Activated CD4-positive, alpha-beta memory T cell treated with anti-CD3 and anti-CD28 coated beads, Interleukin-2, amount 10 ng/mL, durations not matched to agents 7 days and 5 days (primary cell): ENCODE measurements around the gene POLR2E. TPM values are rescaled to one million over a fixed set of nuclear protein-coding genes. Genes with fewer than 3 reads are reported as not detected.
"Not testable (repeated sequence)": the region's sequence is repeated elsewhere in the genome, so short reads cannot be mapped to it uniquely, and the experiment has no call there.

ENCODE experiments used
- CTCF ChIA-PET: fragments of 350-600 bp; sonication (Branson Sonifier 250); formaldehyde crosslinking; loops from one replicate; lab custom pipeline; 2021; ENCODE audit warnings: antibody characterized with exemption, inconsistent platforms; lab: Charles Lee
- POLR2A ChIA-PET: fragments of 350-600 bp; sonication (Branson Sonifier 250); formaldehyde crosslinking; loops from one replicate; lab custom pipeline; 2021; ENCODE audit warnings: antibody characterized with exemption; lab: Charles Lee
- DNase-seq: peaks from one replicate; pipeline ENCODE4 v3.0.0-alpha.2; 2020
- H3K27ac Mint-ChIP-seq: one replicate; pipeline ENCODE4 v1.8.0; 2021; ENCODE audit warnings: mild to moderate bottlenecking, mixed read lengths
- H3K27me3 Mint-ChIP-seq: one replicate; pipeline ENCODE4 v1.8.0; 2021; ENCODE audit warnings: mixed read lengths
- H3K36me3 Mint-ChIP-seq: one replicate; pipeline ENCODE4 v1.8.0; 2021; ENCODE audit warnings: low read depth, mixed read lengths
- H3K4me1 Mint-ChIP-seq: one replicate; pipeline ENCODE4 v1.8.0; 2021; ENCODE audit warnings: mixed read lengths
- H3K4me3 Mint-ChIP-seq: one replicate; pipeline ENCODE4 v1.8.0; 2021; ENCODE audit warnings: mild to moderate bottlenecking, mixed read lengths
- H3K9me3 Mint-ChIP-seq: one replicate; pipeline ENCODE4 v1.8.0; 2021; ENCODE audit warnings: mixed read lengths
- total RNA-seq, 2 experiments: library from RNA; stranded (reverse); gene quantifications; one replicate each; pipeline ENCODE4 v1.2.3, GENCODE V29; 2021

POLR2E gene
- total RNA-seq, 2 experiments from 2014 or later: 116 to 120 TPM

DNA sequence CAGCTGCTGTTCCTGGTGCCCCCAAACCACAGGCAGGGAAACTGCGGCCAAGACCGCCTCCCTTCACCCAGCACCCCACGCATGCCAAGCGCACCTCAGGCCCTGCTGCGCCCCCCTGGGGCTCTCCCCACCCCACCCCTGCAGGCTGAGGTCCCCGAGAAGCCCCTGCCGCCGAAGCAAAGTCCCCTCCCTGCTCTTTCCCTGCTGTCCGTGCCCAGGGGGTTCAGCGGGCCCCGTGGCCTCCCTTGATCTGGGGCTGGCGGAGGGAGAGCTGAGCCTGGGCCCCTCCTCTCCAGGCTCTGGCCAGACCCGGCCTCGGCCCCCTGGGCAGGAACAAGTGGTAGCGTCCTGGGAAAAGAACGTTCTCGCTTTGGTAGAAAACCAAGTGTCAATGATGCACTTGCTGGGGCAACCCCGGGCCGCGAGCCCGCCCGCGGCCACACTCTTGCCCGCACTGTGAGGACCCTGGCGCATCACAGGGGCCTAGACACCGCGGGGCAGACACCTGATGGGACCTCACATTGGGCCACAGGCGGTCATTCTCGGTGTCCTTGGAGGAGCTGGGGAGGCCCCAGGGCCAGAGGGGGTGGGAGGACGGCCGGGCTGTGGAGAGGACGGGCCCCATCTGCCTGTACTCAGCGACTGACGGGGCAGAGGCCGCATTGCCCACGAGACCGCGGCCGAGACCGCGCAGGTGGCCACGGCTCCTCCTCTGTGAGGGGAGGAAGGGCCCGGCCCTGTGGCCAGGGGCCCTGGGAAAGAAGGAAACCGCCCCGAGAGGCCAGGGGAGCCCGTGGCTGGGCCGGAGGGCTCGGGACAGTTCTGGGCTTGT lies 37.6 kb upstream of the POLR2E start:
- Mint-ChIP-seq H3K27ac (peak overlapping the region; percentile 92), H3K4me1 (peaks cover 40% of the 10 kb centered on the region), H3K4me3 (peak overlapping the region; percentile 86), H3K9me3 (no peaks in the 10 kb centered on the region), H3K36me3 (peaks cover 8% of the 10 kb centered on the region), H3K27me3 (no peaks in the 10 kb centered on the region)
- DNase-seq: peak; percentile 40
- ChIA-PET POLR2A (interaction anchor here (0.6 to 3.4 kb wide), 18 partner anchors 17 to 336 kb away, joined by 3 to 32 read pairs (median 4); partner anchors contain the start of genes ARHGAP45, CIRBP, GPX4 and PTBP1), CTCF (interaction anchor here (1.1 kb wide), 1 partner anchor 62 kb away, joined by 8 read pairs; no protein-coding TSS in a partner anchor)

DNA sequence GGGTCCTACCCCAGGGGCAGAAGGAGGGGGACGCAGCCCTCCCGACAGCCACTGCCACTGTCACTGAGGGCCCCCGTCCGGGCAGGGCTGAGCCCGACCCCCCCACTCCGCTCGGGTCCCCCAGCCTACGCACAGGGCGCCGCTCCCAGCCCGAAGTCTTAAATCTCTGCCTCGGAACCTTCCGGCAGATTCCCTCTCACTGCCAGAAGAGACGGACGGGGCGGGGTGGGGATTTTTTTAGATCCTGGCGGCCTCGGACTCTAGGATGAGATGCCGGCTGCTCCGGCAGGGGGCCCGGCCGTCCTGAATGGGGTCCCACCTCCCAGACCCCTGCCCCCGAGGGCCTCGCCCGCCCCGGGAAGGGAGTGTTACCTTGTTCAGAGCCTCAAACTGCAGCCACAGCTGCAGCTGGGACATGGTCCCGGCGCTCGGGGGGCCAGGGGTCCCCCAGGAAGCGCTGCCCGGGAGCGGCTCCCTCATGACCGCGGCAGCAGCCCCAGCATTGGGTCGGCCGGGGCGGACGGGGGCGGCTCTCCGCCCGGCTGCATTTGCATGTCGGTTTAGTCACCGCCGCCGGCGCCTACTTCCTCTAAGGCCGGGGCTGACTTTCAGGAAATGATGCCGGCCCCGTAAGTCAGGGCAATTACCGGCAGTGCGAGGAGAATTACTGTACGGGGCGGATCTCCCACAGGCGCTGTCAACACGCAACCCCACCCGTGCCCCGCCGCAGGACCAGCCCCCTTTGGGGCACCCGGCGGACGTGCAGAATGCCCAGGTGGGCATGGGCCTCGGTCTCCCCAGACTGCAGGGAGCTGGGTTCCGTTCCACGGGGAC lies 36.8 kb upstream of the POLR2E start:
- no peaks in the 10 kb centered on the region for H3K27me3 Mint-ChIP-seq
- H3K9me3 Mint-ChIP-seq: no peaks in the 10 kb centered on the region
- H3K4me1 Mint-ChIP-seq: peaks cover 44% of the 10 kb centered on the region

DNA sequence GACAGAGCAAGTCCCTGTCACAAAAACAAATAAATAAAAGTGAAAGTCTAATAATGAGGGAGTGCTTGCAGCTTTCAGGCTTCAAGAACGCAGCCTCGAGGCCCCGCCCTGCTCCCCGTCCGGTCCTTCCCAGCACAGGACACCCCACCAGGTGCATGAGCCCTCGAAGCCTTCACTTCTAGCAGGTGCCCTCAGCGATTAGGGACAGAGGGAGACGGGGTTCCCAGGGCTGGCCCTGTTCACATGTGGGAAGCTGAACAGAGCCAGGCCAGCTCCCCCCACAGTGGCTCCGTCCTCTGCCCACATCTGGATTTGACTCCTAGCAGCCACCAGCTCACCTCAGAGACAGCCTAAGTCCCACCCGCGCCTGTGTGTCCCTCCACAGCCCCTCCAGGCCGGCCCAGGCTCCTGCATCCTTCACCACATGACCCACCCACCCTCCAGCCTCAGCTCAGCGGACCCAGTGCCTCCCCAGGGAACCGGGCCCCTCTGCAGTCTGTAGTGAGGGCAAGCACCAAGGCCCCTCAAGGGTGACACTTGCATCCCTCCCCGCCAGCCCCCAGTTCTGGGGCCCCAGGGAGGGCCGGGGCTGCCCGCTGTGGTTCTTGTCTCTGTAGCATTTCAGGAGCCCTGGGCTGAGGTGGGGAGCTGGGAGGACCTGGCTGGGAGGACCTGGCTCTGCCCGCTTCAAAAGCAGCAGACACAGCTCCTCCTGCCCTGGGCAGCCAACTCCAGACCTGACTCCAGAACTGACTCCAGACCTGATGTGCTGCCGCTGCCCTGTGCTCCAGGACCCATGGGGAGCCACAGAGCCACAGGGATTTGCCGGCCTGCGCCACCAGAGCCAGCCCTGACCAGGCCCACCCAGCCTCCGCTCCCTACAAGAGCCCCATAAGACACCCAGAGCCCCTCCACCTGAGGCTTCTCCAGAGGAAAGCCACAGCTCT lies 35.9 kb upstream of the POLR2E start:
- ChIA-PET POLR2A (interaction anchor here (0.6 to 3.4 kb wide), 30 partner anchors 9 to 334 kb away, joined by 3 to 32 read pairs (median 4); partner anchors contain the start of genes ARHGAP45, CBARP, CIRBP and GPX4), CTCF (interaction anchor here (0.8 to 1.9 kb wide), 6 partner anchors 18 to 135 kb away, joined by 3 to 8 read pairs (median 4); no protein-coding TSS in a partner anchor)
- H3K9me3 Mint-ChIP-seq: no peaks in the 10 kb centered on the region
- DNase-seq: peak; percentile 71
- peaks cover 20% of the 10 kb centered on the region for H3K36me3 Mint-ChIP-seq
- H3K4me1 Mint-ChIP-seq: peaks cover 45% of the 10 kb centered on the region
- H3K27ac Mint-ChIP-seq: peak overlapping the region; percentile 92
- H3K4me3 Mint-ChIP-seq: peak overlapping the region; percentile 86
- no peaks in the 10 kb centered on the region for H3K27me3 Mint-ChIP-seq

More for the DNA sequence above, 36.8 kb upstream of the POLR2E start:
- POLR2A ChIA-PET: interaction anchor here (0.8 to 3.4 kb wide), 23 partner anchors 16 to 207 kb away, joined by 3 to 32 read pairs (median 5); partner anchors contain the start of genes ARHGAP45, CIRBP, GPX4 and RNU6-2
- peak; percentile 92 for DNase-seq
- Mint-ChIP-seq H3K36me3 (peaks cover 15% of the 10 kb centered on the region), H3K4me3 (peak overlapping the region; percentile 86), H3K27ac (peak overlapping the region; percentile 92)
- CTCF ChIA-PET: interaction anchor here (0.8 to 1.9 kb wide), 5 partner anchors 61 to 134 kb away, joined by 3 to 8 read pairs (median 3); no protein-coding TSS in a partner anchor

DNA sequence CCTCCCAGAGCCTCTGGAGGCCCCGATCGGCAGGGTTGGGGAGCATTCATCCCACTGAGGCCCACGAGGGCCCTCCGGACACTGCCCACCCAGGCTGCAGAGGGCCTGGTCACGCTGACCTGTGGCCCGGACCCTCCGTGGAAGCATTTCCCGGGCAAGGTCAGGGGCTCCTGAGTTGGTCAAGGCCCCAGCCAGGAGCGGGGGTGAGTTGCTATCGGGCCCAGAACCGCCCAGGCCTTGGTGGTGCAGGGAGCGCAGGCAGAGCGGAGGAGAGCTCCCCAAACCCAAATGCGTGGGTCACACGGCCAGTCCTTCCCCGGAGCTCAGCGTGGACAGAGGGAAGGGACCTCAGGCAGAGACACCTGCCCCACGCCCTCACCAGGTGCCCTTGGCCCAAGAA lies 34.4 kb upstream of the POLR2E start:
- Mint-ChIP-seq H3K4me1 (peaks cover 46% of the 10 kb centered on the region), H3K27me3 (no peaks in the 10 kb centered on the region), H3K36me3 (peaks cover 29% of the 10 kb centered on the region), H3K9me3 (no peaks in the 10 kb centered on the region), H3K4me3 (peak overlapping the region; percentile 86), H3K27ac (no peak overlapping the region)
- ChIA-PET POLR2A (interaction anchor here (2.8 to 3.3 kb wide), 2 partner anchors 41 to 62 kb away, joined by 15 to 20 read pairs; partner anchors contain the start of gene ARHGAP45), CTCF (interaction anchor here (1.2 to 1.7 kb wide), 2 partner anchors 13 to 16 kb away, joined by 3 to 7 read pairs; no protein-coding TSS in a partner anchor)
- no peak for DNase-seq

DNA sequence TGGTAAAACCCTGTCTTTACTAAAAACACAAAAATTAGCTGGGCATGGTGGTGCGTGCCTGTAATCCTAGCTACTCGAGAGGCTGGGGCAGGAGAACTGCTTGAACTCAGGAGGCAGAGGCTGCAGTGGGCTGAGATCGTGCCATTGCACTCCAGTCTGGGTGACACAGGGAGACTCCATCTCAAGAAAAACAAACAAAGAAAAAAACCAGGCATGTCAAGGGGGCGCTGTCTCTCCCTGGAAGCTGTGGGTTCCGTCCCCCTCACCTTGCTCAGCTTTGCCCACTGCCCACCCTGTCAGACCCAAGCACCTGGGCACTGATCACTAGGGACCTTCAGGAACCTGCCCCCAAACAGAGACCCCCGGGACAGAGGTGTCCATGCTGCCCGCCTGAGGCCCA lies 33.9 kb upstream of the POLR2E start:
- CTCF ChIA-PET: interaction anchor here (1.0 to 1.2 kb wide), 2 partner anchors 13 to 16 kb away, joined by 3 to 4 read pairs; no protein-coding TSS in a partner anchor
- not testable (repeated sequence) for H3K4me3 Mint-ChIP-seq, DNase-seq, H3K27me3 Mint-ChIP-seq, H3K9me3 Mint-ChIP-seq
- Mint-ChIP-seq H3K4me1 (peaks cover 44% of the 10 kb centered on the region), H3K27ac (peak overlapping the region; percentile 44), H3K36me3 (peaks cover 30% of the 10 kb centered on the region)
- POLR2A ChIA-PET: interaction anchor here (3.3 kb wide), 1 partner anchor 62 kb away, joined by 20 read pairs; the partner anchor contains the start of gene ARHGAP45

DNA sequence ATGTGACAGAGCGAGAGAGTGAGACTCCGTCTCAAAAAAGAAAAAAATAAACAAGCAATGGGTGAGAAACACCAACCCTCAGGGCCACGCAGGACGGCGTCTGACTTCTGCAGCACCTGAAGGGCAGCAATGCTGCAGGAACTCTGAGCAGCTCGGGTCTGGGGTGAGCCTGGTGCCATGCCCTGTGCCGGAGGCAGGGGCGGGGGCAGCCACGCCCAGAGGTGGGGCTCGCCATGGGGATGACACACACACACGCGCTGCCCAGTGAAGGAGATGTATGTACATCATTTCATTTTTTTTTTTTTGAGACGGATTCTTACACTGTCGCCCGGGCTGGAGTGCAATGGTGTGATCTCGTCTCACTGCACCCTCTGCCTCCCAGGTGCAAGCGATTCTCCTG lies 32.9 kb upstream of the POLR2E start:
- ChIA-PET POLR2A (no interaction called here), CTCF (interaction anchor here (0.8 to 1.0 kb wide), 2 partner anchors 13 to 15 kb away, joined by 3 to 4 read pairs; no protein-coding TSS in a partner anchor)
- no peaks in the 10 kb centered on the region for H3K27me3 Mint-ChIP-seq
- no peak overlapping the region for H3K27ac Mint-ChIP-seq
- no peak for DNase-seq
- H3K4me1 Mint-ChIP-seq: peaks cover 39% of the 10 kb centered on the region
- H3K9me3 Mint-ChIP-seq: no peaks in the 10 kb centered on the region
- H3K36me3 Mint-ChIP-seq: peaks cover 29% of the 10 kb centered on the region
- no peak overlapping the region for H3K4me3 Mint-ChIP-seq

DNA sequence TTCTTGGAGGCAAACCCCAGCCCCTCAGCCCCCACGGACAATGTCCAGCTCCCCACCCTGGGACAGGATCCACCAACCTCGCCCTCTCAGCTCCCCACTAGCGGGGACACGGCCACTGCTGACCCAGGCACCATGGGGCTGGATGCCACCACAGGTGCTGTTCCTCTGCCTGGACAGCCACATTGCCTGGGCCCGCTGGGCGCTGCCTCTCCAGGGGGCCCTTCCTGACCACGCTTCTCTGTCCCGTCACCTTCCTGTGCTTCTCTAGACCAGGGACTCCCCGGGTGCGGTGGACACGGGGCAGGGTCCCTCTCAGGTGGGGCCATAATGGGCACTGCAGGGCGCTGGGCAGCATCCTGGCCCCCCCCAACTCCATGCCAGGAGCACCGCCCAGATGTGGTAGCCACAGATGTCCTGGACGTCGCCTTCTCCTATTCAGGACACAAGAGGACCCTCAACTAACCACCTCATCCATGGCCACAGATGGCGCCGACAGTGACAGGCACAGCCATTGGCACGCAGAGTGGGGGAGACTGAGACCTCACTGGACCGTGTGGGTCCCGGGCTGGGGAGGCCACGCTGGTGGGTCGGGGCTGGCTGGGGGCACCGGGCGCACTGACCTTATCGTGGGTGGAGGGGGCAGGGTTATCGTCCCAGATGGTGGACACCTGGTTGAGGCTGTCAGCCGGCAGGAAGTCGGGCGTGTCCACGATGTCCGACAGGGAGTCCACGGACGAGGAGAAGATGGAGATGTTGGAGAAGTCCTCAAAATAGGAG lies 32.0 kb upstream of the POLR2E start:
- H3K36me3 Mint-ChIP-seq: peaks cover 32% of the 10 kb centered on the region
- peaks cover 35% of the 10 kb centered on the region for H3K4me1 Mint-ChIP-seq
- POLR2A ChIA-PET: no interaction called here
- no peaks in the 10 kb centered on the region for H3K27me3 Mint-ChIP-seq
- DNase-seq: no peak
- no peaks in the 10 kb centered on the region for H3K9me3 Mint-ChIP-seq
- CTCF ChIA-PET: no interaction called here
- H3K27ac Mint-ChIP-seq: peak overlapping the region; percentile 47
- no peak overlapping the region for H3K4me3 Mint-ChIP-seq

DNA sequence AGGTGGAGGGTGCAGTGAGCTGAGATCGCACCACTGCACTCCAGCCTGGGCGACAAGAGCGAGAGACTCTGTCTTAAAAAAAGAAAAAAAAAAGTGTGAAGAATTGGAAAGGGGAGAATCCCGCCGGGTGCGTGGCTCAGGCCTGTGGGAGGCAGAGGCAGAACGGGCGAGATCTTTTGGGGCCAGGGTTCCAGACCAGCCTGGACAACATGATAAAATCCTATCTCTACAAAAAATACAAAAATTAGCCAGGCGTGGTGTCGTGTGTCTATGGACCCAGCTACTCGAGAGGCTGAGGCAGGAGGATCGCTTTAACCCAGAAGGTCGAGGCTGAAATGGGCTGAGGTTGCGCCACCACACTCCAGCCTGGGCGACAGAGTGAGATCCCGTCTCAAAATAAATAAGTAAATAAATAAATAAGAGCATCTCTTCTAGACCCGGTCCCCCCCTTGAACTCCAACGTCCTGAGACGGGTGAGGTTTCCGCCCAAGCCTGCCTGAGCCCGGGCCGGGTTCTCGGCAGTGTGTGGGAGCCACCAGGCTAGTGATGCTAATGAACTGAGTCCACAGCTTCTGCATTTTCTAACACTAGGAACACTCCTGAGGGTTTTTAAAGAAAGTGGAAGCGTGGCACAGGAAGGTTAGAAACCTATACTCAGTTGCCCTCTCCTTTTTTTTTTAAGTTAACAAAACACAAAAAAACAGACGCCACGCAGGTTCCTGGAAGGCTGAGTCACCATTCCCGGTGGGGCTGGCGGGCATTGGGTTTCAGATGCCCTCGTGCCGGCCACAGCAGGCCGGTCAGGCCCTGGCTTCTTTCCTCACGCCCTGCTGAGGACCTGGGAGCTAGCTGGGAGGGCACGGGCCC lies 30.7 kb upstream of the POLR2E start:
- Mint-ChIP-seq H3K4me3 (no peak overlapping the region), H3K4me1 (peaks cover 35% of the 10 kb centered on the region), H3K27me3 (no peaks in the 10 kb centered on the region), H3K9me3 (no peaks in the 10 kb centered on the region), H3K36me3 (peaks cover 43% of the 10 kb centered on the region), H3K27ac (no peak overlapping the region)
- DNase-seq: no peak
- POLR2A ChIA-PET: no interaction called here
- CTCF ChIA-PET: no interaction called here

DNA sequence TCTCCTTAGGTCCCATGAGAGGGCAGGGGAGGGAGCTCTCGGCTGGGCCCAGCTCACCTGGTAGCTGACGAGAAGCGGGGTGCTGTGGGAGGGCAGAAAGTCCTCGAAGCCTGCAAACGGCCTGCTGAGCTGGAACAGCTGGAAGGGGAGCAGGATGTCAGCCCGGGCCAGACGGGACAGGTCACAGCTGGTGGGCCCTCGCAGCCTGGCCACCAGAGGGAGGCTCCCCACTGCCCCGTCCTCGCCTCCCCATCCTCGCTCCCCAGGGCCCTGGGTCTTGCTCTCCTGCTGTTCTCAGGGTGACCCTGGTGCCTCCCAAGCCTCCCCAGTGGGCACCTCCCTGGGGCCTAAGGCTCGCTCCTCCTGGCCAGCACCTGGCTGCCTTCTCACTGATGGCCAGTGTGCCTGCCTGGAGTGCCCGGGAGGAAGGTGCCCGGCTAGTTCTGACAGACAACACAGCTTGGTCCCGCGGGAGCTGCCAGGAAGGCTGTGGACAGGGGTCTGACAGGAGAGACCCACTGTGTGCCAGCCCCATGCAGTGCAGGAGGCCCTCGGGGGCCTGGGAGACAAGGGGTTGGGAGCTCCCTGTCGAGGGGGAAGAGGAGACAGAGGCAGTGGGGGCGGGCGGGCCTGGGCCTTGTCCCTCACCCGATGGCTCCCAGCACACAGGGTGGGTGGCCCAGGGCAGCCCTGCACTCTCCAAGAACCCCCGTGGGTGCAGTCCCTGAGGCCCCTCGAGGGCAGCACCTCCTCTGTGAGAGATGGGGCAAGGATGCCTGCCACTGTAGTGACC lies 28.9 kb upstream of the POLR2E start:
- Mint-ChIP-seq H3K4me3 (no peak overlapping the region), H3K4me1 (peaks cover 17% of the 10 kb centered on the region), H3K9me3 (no peaks in the 10 kb centered on the region), H3K27me3 (no peaks in the 10 kb centered on the region), H3K36me3 (peaks cover 47% of the 10 kb centered on the region), H3K27ac (no peak overlapping the region)
- CTCF ChIA-PET: interaction anchor here (2.3 kb wide), 1 partner anchor 11 kb away, joined by 9 read pairs; no protein-coding TSS in a partner anchor
- DNase-seq: no peak
- POLR2A ChIA-PET: interaction anchor here (1.2 to 1.5 kb wide), 3 partner anchors 11 to 97 kb away, joined by 3 to 5 read pairs (median 3); partner anchors contain the start of gene GPX4
